Osteoblast (primary cell): ENCODE measurements around the gene SCAMP2. TPM values are rescaled to one million over a fixed set of nuclear protein-coding genes. Genes with fewer than 3 reads are reported as not detected.

Experiments used
- DNase-seq: peaks from one replicate; pipeline ENCODE4 v3.0.0; 2011; ENCODE audit warnings: low spot score, mixed read lengths; ENCODE audit not compliant: insufficient read length; ENCODE audit errors: missing footprints
- H2AFZ ChIP-seq: 2 replicates; pipeline ENCODE4 v1.6.0; 2011; ENCODE audit warnings: mild to moderate bottlenecking, low read length
- H3K27ac ChIP-seq: 2 replicates; pipeline ENCODE4 v1.5.1; 2011; ENCODE audit warnings: mild to moderate bottlenecking, low read depth, low read length, moderate library complexity
- H3K27me3 ChIP-seq: 2 replicates; pipeline ENCODE4 v1.6.0; 2012; ENCODE audit warnings: mild to moderate bottlenecking, control low read depth, inconsistent platforms, low read length, moderate library complexity; ENCODE audit not compliant: insufficient read depth
- H3K36me3 ChIP-seq: 2 replicates; pipeline ENCODE4 v1.5.1; 2011; ENCODE audit warnings: mild to moderate bottlenecking, low read length, control low read depth, moderate library complexity; ENCODE audit not compliant: insufficient read depth
- H3K4me1 ChIP-seq: 2 replicates; pipeline ENCODE4 v1.5.1; 2011; ENCODE audit warnings: mild to moderate bottlenecking, low read length, control low read depth, moderate library complexity; ENCODE audit not compliant: insufficient read depth
- H3K4me2 ChIP-seq: 2 replicates; pipeline ENCODE4 v1.6.0; 2011; ENCODE audit warnings: mild to moderate bottlenecking, low read length; ENCODE audit not compliant: insufficient read depth
- H3K4me3 ChIP-seq: fragments of 200-600 bp; sonication (generic); 3 replicates; pipeline ENCODE4 v1.5.1; 2012; ENCODE audit warnings: mild to moderate bottlenecking, low read length, inconsistent platforms; ENCODE audit not compliant: insufficient read depth
- H3K79me2 ChIP-seq: 2 replicates; pipeline ENCODE4 v1.6.0; 2012; ENCODE audit warnings: mild to moderate bottlenecking, low read length, control low read depth, inconsistent platforms; ENCODE audit not compliant: insufficient read depth
- H3K9me3 ChIP-seq: 2 replicates; pipeline ENCODE4 v1.5.1; 2011; ENCODE audit warnings: low read depth, low read length, control low read depth
- H4K20me1 ChIP-seq: 2 replicates; pipeline ENCODE4 v1.6.0; 2012; ENCODE audit warnings: mild to moderate bottlenecking, low read length, control low read depth; ENCODE audit not compliant: insufficient read depth
- total RNA-seq: library from RNA; depleted of rRNA; stranded (reverse); fragments of >200 nt; gene quantifications from 2 replicates; pipeline ENCODE4 v1.2.3, GENCODE V29; 2012
- TF ChIP-seq, protein P1 (sequence below): IDR thresholded peaks from 2 replicates; pipeline ENCODE4 v1.5.1; 2011; ENCODE audit warnings: mild to moderate bottlenecking, low read depth, low read length, moderate library complexity; ENCODE audit errors: extremely low read depth

Gene SCAMP2
- total RNA-seq, 1 donor = 23.9 TPM

DNA sequence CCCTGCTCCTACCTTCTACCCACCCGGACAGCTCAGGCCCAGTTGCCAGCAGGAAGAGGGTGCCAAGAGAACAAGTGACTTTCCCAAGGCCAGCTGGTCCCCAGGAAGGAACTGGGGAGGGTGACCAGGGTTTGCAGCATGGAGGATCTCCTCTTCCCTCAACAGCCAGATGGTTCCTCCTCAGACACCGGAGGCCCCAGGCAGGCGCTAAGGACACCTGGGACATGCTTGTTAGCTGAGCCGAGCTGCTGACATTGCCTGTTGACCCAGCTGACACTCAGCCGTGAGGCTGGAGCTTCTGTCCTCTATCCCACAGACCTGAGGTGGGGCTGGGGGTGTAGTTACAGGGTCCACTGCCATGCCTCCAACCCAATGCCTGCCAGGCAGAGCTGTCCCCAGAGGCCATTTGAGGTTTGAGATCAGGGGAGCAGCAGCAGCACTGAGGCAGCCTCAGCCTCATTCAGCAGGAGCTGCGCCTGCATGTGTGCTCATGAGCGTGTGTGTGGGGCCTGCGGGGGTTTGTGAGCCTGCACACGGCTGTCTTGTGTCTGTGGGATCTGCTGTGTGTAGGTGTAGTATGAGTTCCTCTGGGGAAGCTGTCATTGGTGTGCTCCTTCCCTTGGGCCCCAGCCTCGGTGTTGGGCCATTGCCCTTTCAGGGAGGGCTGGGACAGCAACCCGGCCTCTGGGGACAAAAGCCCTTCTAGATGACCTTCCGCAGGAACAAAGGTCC, 39.6 kb downstream of the SCAMP2 start:
- Histone ChIP-seq H2AFZ (no peak overlapping the region), H3K79me2 (no peaks in the 10 kb centered on the region), H3K9me3 (no peaks in the 10 kb centered on the region), H3K36me3 (peaks cover 3% of the 10 kb centered on the region), H3K27me3 (peaks cover under 1% of the 10 kb centered on the region), H3K4me1 (no peaks in the 10 kb centered on the region), H3K27ac (no peak overlapping the region), H4K20me1 (peaks cover 7% of the 10 kb centered on the region), H3K4me2 (no peak overlapping the region), H3K4me3 (no peak overlapping the region)
- DNase-seq = peak; percentile 62
- TF ChIP-seq, protein P1, sequence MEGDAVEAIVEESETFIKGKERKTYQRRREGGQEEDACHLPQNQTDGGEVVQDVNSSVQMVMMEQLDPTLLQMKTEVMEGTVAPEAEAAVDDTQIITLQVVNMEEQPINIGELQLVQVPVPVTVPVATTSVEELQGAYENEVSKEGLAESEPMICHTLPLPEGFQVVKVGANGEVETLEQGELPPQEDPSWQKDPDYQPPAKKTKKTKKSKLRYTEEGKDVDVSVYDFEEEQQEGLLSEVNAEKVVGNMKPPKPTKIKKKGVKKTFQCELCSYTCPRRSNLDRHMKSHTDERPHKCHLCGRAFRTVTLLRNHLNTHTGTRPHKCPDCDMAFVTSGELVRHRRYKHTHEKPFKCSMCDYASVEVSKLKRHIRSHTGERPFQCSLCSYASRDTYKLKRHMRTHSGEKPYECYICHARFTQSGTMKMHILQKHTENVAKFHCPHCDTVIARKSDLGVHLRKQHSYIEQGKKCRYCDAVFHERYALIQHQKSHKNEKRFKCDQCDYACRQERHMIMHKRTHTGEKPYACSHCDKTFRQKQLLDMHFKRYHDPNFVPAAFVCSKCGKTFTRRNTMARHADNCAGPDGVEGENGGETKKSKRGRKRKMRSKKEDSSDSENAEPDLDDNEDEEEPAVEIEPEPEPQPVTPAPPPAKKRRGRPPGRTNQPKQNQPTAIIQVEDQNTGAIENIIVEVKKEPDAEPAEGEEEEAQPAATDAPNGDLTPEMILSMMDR = no peak

DNA sequence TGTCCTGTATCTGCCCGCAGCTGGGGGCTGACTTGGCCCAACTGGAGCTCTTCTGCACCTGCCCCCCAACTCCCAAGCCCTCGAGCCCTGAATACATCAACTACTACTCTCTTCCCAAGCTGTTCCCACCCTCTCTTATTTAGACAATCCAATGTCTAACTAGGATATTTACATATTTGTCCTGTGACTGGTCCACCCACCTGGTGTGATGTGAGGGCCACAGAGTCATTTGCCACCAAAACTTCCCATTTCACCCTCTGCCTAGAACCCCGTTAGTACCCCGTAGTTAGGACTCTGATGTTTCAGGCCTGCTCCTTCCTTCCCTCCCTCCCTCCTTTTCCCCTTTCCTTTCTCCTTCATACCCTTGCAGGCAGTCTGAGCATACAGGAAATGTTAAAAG, 40.3 kb downstream of the SCAMP2 start:
- H3K4me1 ChIP-seq = no peaks in the 10 kb centered on the region
- peak; percentile 59 for DNase-seq
- H3K4me2 ChIP-seq = no peak overlapping the region
- no peaks in the 10 kb centered on the region for H3K79me2 ChIP-seq
- TF ChIP-seq, protein P1 = no peak
- peaks cover 7% of the 10 kb centered on the region for H4K20me1 ChIP-seq
- peaks cover 8% of the 10 kb centered on the region for H3K27me3 ChIP-seq
- no peak overlapping the region for H2AFZ ChIP-seq
- H3K36me3 ChIP-seq = peaks cover 3% of the 10 kb centered on the region
- H3K9me3 ChIP-seq = no peaks in the 10 kb centered on the region
- H3K27ac ChIP-seq = no peak overlapping the region
- no peak overlapping the region for H3K4me3 ChIP-seq

DNA sequence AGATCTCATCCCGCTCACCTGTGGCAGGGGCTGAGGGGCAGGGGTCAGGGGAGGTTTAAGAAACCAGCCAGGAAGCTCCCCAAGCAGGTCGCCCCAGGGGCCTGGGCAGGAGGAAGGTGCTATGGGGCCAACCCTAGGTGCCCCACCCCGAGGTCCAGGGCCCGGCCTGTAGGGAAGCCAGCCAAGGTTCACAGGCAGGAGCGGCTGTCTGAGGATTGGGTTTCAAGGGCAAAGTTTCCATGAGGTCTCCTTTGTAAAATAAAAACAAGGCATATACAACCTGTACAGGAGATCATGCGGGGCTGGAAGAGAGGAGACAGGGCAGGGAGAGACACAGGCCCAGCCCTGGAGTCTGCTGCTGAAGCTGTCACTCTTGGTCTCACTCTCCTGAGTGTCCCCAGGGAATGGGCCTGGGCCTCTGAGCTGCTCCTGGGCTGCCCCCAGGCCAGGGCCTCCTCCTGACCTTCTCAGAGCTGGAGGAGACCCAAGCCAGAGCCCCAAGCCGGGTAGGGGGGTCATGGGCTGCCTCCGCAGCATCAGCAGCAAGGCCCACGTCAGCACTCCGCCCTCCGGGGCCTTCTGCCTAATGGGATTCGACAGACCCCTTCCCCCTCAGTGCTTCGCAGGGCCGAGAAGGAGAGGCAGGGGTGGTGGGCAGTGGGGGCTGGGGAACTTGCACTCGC, 41.2 kb downstream of the SCAMP2 start:
- Histone ChIP-seq H3K27me3 (peaks cover 16% of the 10 kb centered on the region), H3K4me2 (no peak overlapping the region), H2AFZ (no peak overlapping the region), H3K4me1 (no peaks in the 10 kb centered on the region), H3K36me3 (peaks cover 3% of the 10 kb centered on the region), H3K9me3 (no peaks in the 10 kb centered on the region), H3K4me3 (no peak overlapping the region), H3K79me2 (no peaks in the 10 kb centered on the region), H4K20me1 (peaks cover 7% of the 10 kb centered on the region), H3K27ac (no peak overlapping the region)
- DNase-seq = peak; percentile 77
- TF ChIP-seq, protein P1 = no peak

DNA sequence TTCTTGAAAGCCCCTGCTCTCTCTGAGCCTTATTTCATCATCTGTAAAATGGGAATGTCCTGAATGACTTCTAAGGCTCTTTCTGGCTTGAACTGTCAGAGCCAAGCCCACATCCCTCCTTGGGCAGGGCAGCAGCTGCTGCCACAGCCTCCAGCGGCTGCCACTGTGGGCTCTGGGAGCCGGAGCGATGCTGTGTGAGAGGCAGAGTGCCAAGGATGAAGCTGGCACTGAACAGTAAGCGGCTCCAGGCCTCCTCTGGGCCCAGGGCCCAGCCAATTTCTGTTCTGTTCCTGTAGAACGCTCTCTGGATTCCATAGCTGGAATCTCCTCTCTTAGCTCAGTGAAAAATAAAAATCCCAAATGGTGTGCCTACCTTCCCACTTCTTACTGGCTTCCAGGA, 42.3 kb downstream of the SCAMP2 start:
- DNase-seq = peak; percentile 93
- Histone ChIP-seq H3K79me2 (no peaks in the 10 kb centered on the region), H3K27ac (no peak overlapping the region)

More for the DNA sequence above, 42.3 kb downstream of the SCAMP2 start:
- peaks cover 6% of the 10 kb centered on the region for H4K20me1 ChIP-seq
- H3K9me3 ChIP-seq = no peaks in the 10 kb centered on the region
- no peak overlapping the region for H2AFZ ChIP-seq
- no peaks in the 10 kb centered on the region for H3K4me1 ChIP-seq
- H3K36me3 ChIP-seq = no peaks in the 10 kb centered on the region
- H3K27me3 ChIP-seq = peaks cover 22% of the 10 kb centered on the region
- H3K4me3 ChIP-seq = no peak overlapping the region
- no peak overlapping the region for H3K4me2 ChIP-seq
- TF ChIP-seq, protein P1 = no peak
